ENCODE data around the gene EXOSC1.

Gene EXOSC1

GRCh38 chr10:97399843-97400545, 45.8 kb downstream of the EXOSC1 start:
- Histone ChIP-seq H3K27ac (peak overlapping the region; percentile 97), H3K27me3 (no peaks in the 10 kb centered on the region), H3K4me1 (ENCODE audit: control insufficient read depth in 1 of 2, insufficient read depth in 1 of 2, low read depth in 1 of 2, low read length in 1 of 2) (peaks cover 59% of the 10 kb centered on the region in 2 experiments), H3K36me3 (peaks cover 5% of the 10 kb centered on the region), H3K4me3 (ENCODE audit: low read depth in 1 of 2, low read length in 1 of 2) (peak overlapping the region; percentile 84 to 88), H3K9me3 (no peaks in the 10 kb centered on the region)
- no peak for TF ChIP-seq CTCF (IDR thresholded peaks at IDR 0.05)

GRCh38 chr10:97396056-97396455, 49.8 kb downstream of the EXOSC1 start:
- H3K27ac ChIP-seq = peak overlapping the region; percentile 46
- peaks cover 22 to 24% of the 10 kb centered on the region in 2 experiments for H3K4me1 ChIP-seq (ENCODE audit: control insufficient read depth in 1 of 2, insufficient read depth in 1 of 2, low read depth in 1 of 2, low read length in 1 of 2)
- no peak for TF ChIP-seq CTCF (IDR thresholded peaks at IDR 0.05)
- peaks cover 19% of the 10 kb centered on the region for H3K36me3 ChIP-seq
- H3K9me3 ChIP-seq = no peaks in the 10 kb centered on the region
- H3K27me3 ChIP-seq = no peaks in the 10 kb centered on the region
- H3K4me3 ChIP-seq (ENCODE audit: low read depth in 1 of 2, low read length in 1 of 2) = no peak overlapping the region

GRCh38 chr10:97393034-97393573, 52.7 kb downstream of the EXOSC1 start:
- Histone ChIP-seq H3K27ac (no peak overlapping the region), H3K36me3 (peaks cover 36% of the 10 kb centered on the region), H3K9me3 (no peaks in the 10 kb centered on the region), H3K4me3 (ENCODE audit: low read depth in 1 of 2, low read length in 1 of 2) (no peak overlapping the region), H3K4me1 (ENCODE audit: control insufficient read depth in 1 of 2, insufficient read depth in 1 of 2, low read depth in 1 of 2, low read length in 1 of 2) (peaks cover 24 to 34% of the 10 kb centered on the region in 2 experiments), H3K27me3 (no peaks in the 10 kb centered on the region)
- no peak for TF ChIP-seq CTCF (IDR thresholded peaks at IDR 0.05)

- Histone ChIP-seq H3K36me3 (peaks cover 35% of the 10 kb centered on the region), H3K4me1 (ENCODE audit: control insufficient read depth in 1 of 2, insufficient read depth in 1 of 2, low read depth in 1 of 2, low read length in 1 of 2) (peaks cover 25 to 36% of the 10 kb centered on the region in 2 experiments), H3K27me3 (no peaks in the 10 kb centered on the region), H3K27ac (peak overlapping the region; percentile 82), H3K4me3 (ENCODE audit: low read depth in 1 of 2, low read length in 1 of 2) (no peak overlapping the region), H3K9me3 (no peaks in the 10 kb centered on the region)
- peak; percentile 22 for TF ChIP-seq CTCF (IDR thresholded peaks at IDR 0.05)
These were observed 55.7 kb downstream of the EXOSC1 start for GRCh38 chr10:97390091-97390490.

GRCh38 chr10:97388152-97388551, 57.7 kb downstream of the EXOSC1 start:
- no peak for TF ChIP-seq CTCF (IDR thresholded peaks at IDR 0.05)
- Histone ChIP-seq H3K27me3 (no peaks in the 10 kb centered on the region), H3K27ac (peak overlapping the region; percentile 82), H3K9me3 (no peaks in the 10 kb centered on the region), H3K4me3 (ENCODE audit: low read depth in 1 of 2, low read length in 1 of 2) (no peak overlapping the region), H3K4me1 (ENCODE audit: control insufficient read depth in 1 of 2, insufficient read depth in 1 of 2, low read depth in 1 of 2, low read length in 1 of 2) (peaks cover 25 to 36% of the 10 kb centered on the region in 2 experiments), H3K36me3 (peaks cover 32% of the 10 kb centered on the region)
